Measurements from ENCODE around the gene PPAT. TPM values are rescaled to one million over a fixed set of nuclear protein-coding genes. Genes with fewer than 3 reads are reported as not detected.

The PPAT gene
- total and polyA plus RNA-seq, 2 donors (not counting 1 experiment from before 2014, with no cell fraction given): 3.2 to 9.2 TPM

- Histone ChIP-seq H3K9ac (ENCODE audit: low read length) (no peak overlapping the region), H2AFZ (ENCODE audit: insufficient read depth, low read depth, low read length, poor library complexity, severe bottlenecking) (no peak overlapping the region), H4K20me1 (ENCODE audit: control insufficient read depth, insufficient read depth, low read length, poor library complexity, severe bottlenecking) (peaks cover 16% of the 10 kb centered on the region), H3K4me2 (replicated peaks; ENCODE audit: low read depth, low read length, poor library complexity, severe bottlenecking) (peak overlapping the region; percentile 77), H3K36me3 (replicated peaks in 1 of 2; ENCODE audit: control extremely low read depth in 1 of 2, control insufficient read depth in 1 of 2, extremely low read depth in 1 of 2, insufficient read depth in 2 of 2, low read length in 1 of 2) (peaks cover 0 to 32% of the 10 kb centered on the region in 2 experiments), H3K4me1 (ENCODE audit: control insufficient read depth in 2 of 2, insufficient read depth in 2 of 2, low read length in 2 of 2) (peaks cover 38 to 42% of the 10 kb centered on the region in 2 donors), H3K79me2 (ENCODE audit: control insufficient read depth, insufficient read depth, low read length) (peaks cover 81% of the 10 kb centered on the region), H3K27ac (ENCODE audit: low read length in 2 of 2) (peak overlapping the region in 1 of 2 donors; percentile 10), H3K27me3 (replicated peaks in 1 of 4; ENCODE audit: control extremely low read depth in 1 of 4, control insufficient read depth in 3 of 4, insufficient read depth in 4 of 4, low read length in 3 of 4) (no peaks in the 10 kb centered on the region), H3K9me3 (ENCODE audit: control extremely low read depth in 1 of 3, control insufficient read depth in 2 of 3, insufficient read depth in 1 of 3, low read length in 2 of 3) (no peaks in the 10 kb centered on the region), H3K4me3 (ENCODE audit: control extremely low read depth in 1 of 5, extremely low read depth in 1 of 5, insufficient read depth in 1 of 5, low read depth in 2 of 5, low read length in 4 of 5) (no peak overlapping the region)
- Mint-ChIP-seq H3K27ac (peak overlapping the region; percentile 8), H3K4me3 (peak overlapping the region; percentile 33), H3K9me3 (ENCODE audit: insufficient read depth) (no peaks in the 10 kb centered on the region), H3K4me1 (peaks cover 49% of the 10 kb centered on the region), H3K27me3 (no peaks in the 10 kb centered on the region)
- DNase-seq (peak; percentile 24), ATAC-seq (ENCODE audit: low read depth) (no peak)
- ChIA-PET CTCF (interaction anchor here (0.9 to 1.9 kb wide), 3 partner anchors 9 to 46 kb away, joined by 3 to 6 read pairs (median 5); no protein-coding TSS in a partner anchor), POLR2A (interaction anchor here (0.8 kb wide), 1 partner anchor 34 kb away, joined by 3 read pairs; the partner anchor contains the start of gene PPAT)
- intact Hi-C loops (cut with micrococcal nuclease): loop anchor here (5.0 to 10.0 kb wide), 4 partner anchors 333 to 1075 kb away; partner anchors contain the start of genes CLOCK, EXOC1 and TMEM165
- WGBS (ENCODE audit: insufficient coverage): no CpG with 5 or more reads among the region's 6 CpGs
- TF ChIP-seq CTCF (IDR thresholded peaks at IDR 0.05) (no peak), EZH2 (IDR thresholded peaks at IDR 0.05; ENCODE audit: borderline replicate concordance, insufficient read depth, low read depth, low read length, poor library complexity, severe bottlenecking) (no peak)
Measured at GRCh38 chr4:56469489-56470210, 34.2 kb upstream of the PPAT start.

GRCh38 chr4:56468097-56468422 is 32.6 kb upstream of the PPAT start:
- Histone ChIP-seq H3K27me3 (replicated peaks in 1 of 4; ENCODE audit: control extremely low read depth in 1 of 4, control insufficient read depth in 3 of 4, insufficient read depth in 4 of 4, low read length in 3 of 4) (no peaks in the 10 kb centered on the region), H3K9ac (ENCODE audit: low read length) (peak overlapping the region; percentile 78), H2AFZ (ENCODE audit: insufficient read depth, low read depth, low read length, poor library complexity, severe bottlenecking) (peak overlapping the region; percentile 88), H3K4me1 (ENCODE audit: control insufficient read depth in 2 of 2, insufficient read depth in 2 of 2, low read length in 2 of 2) (peaks cover 38 to 42% of the 10 kb centered on the region in 2 donors), H3K36me3 (replicated peaks in 1 of 2; ENCODE audit: control extremely low read depth in 1 of 2, control insufficient read depth in 1 of 2, extremely low read depth in 1 of 2, insufficient read depth in 2 of 2, low read length in 1 of 2) (peaks cover 0 to 21% of the 10 kb centered on the region in 2 experiments), H3K4me2 (replicated peaks; ENCODE audit: low read depth, low read length, poor library complexity, severe bottlenecking) (peak overlapping the region; percentile 77), H3K9me3 (ENCODE audit: control extremely low read depth in 1 of 3, control insufficient read depth in 2 of 3, insufficient read depth in 1 of 3, low read length in 2 of 3) (no peaks in the 10 kb centered on the region), H3K79me2 (ENCODE audit: control insufficient read depth, insufficient read depth, low read length) (peaks cover 89% of the 10 kb centered on the region), H3K27ac (ENCODE audit: low read length in 2 of 2) (peak overlapping the region; percentile 73 to 81), H3K4me3 (ENCODE audit: control extremely low read depth in 1 of 5, extremely low read depth in 1 of 5, insufficient read depth in 1 of 5, low read depth in 2 of 5, low read length in 4 of 5) (peak overlapping the region; percentile 83 to 97 (median 89)), H4K20me1 (ENCODE audit: control insufficient read depth, insufficient read depth, low read length, poor library complexity, severe bottlenecking) (peaks cover 21% of the 10 kb centered on the region)
- Mint-ChIP-seq H3K4me1 (peaks cover 56% of the 10 kb centered on the region), H3K27ac (peak overlapping the region; percentile 96), H3K4me3 (peak overlapping the region; percentile 99), H3K9me3 (ENCODE audit: insufficient read depth) (no peaks in the 10 kb centered on the region), H3K27me3 (no peaks in the 10 kb centered on the region)
- ATAC-seq (ENCODE audit: low read depth) (peak; percentile 29), DNase-seq (no peak)
- ChIA-PET CTCF (interaction anchor here (0.8 to 1.9 kb wide), 9 partner anchors 10 to 519 kb away, joined by 3 to 8 read pairs (median 4); partner anchors contain the start of genes CEP135, PAICS and PPAT), POLR2A (interaction anchor here (2.9 kb wide), 1 partner anchor 32 kb away, joined by 35 read pairs; the partner anchor contains the start of genes PAICS and PPAT)
- TF ChIP-seq CTCF (IDR thresholded peaks at IDR 0.05) (no peak), EZH2 (IDR thresholded peaks at IDR 0.05; ENCODE audit: borderline replicate concordance, insufficient read depth, low read depth, low read length, poor library complexity, severe bottlenecking) (no peak)
- intact Hi-C loops (cut with micrococcal nuclease): loop anchor here (5.0 to 10.0 kb wide), 4 partner anchors 334 to 1073 kb away; partner anchors contain the start of genes CLOCK, EXOC1 and TMEM165
- 0% methylated on average over 4 of the region's 10 CpGs for WGBS (ENCODE audit: insufficient coverage)
